Left lobe of liver (tissue), 2 donors: ENCODE results near the gene MRPS23. TPM values are rescaled to one million over a fixed set of nuclear protein-coding genes. Genes with fewer than 3 reads are reported as not detected.
"Not testable (repeated sequence)": the region's sequence is repeated elsewhere in the genome, so short reads cannot be mapped to it uniquely, and the experiment has no call there.

Experiments used
- ATAC-seq: fragments of 200-7000 bp; cut with Tn5 transposase; one replicate; pipeline ENCODE4 v1.9.1; 2020; ENCODE audit warnings: mild to moderate bottlenecking, moderate library complexity
- DNase-seq: peaks from one replicate; pipeline ENCODE4 v3.0.0-alpha.2; 2020; ENCODE audit warnings: low spot score
- total RNA-seq: library from RNA; stranded (reverse); gene quantifications from one replicate; pipeline ENCODE4 v1.2.1, GENCODE V29; 2021
- donor health status: DM: no; HTN: no; CAD: no; lungs with moderate emphysema.
- donor health status: DM: no; HTN: yes; CAD: no.

MRPS23 gene
- total RNA-seq, 1 donor from 2014 or later = 13.1 TPM

DNA sequence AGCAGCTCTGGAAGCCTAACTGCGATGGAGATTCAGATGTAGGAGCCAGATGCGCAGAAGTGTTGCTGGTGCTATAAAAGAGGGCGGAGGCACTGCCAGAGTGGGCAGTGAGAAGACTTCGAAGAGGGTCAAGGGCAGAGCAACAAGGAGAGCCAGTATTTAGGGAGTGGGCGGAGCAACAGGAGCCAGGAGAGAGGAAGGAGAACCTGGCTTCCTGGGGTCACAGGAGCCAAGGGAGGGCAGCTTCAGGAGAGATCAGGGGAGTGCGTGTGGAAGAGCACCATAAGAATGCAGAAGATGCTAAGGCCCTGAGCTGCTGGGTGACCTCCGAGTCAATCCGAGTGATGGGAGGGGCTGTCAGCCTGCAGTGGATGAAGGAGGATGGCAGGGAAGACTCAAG lies 14.4 kb upstream of the MRPS23 start:
- no peak for DNase-seq

GRCh38 chr17:57862694-57863667 lies 13.1 kb upstream of the MRPS23 start:
- ATAC-seq (no peak), DNase-seq (no peak)

More for the DNA sequence above, 14.4 kb upstream of the MRPS23 start:
- ATAC-seq = no peak

- no peak for DNase-seq
These were observed 12.2 kb upstream of the MRPS23 start for GRCh38 chr17:57861790-57862693.

GRCh38 chr17:57861000-57861789 lies 11.4 kb upstream of the MRPS23 start:
- no peak for DNase-seq
- peak; percentile 52 for ATAC-seq

More at GRCh38 chr17:57861790-57862693, 12.2 kb upstream of the MRPS23 start:
- peak; percentile 63 for ATAC-seq

DNA sequence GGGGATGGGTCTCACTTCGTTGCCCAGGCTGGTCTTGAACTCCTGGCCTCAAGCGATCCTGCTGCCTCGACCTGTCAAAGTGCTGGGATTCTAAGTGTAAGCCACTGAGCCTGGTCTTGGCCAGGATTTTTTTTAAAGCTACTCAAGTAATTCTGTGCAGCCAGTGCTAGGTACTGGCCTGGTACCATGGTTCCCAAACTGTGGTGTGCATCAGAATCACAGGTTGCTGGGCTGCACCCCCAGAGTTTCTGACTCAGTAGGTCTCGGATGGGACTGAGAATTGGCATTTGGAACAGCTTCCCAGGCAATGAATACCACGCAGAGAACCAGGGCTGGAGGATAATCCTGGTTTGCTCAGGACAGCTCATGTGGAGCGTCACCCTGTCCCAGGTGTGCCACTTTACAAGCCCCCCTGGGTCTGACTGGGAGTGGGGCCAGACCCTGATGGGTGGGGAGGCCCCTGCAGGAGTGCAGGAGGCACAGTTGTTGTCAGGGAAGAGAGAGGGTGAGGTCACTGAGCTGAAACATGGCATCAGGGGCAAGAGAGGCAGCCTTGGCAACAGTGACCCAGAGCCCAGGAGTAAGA lies 10.7 kb upstream of the MRPS23 start:
- ATAC-seq (no peak), DNase-seq (no peak)

- ATAC-seq = no peak
These were observed 10.0 kb upstream of the MRPS23 start for GRCh38 chr17:57859601-57860413.

GRCh38 chr17:57858838-57859237 lies 9.0 kb upstream of the MRPS23 start:
- DNase-seq = no peak
- ATAC-seq = no peak

More at GRCh38 chr17:57859601-57860413, 10.0 kb upstream of the MRPS23 start:
- no peak for DNase-seq

DNA sequence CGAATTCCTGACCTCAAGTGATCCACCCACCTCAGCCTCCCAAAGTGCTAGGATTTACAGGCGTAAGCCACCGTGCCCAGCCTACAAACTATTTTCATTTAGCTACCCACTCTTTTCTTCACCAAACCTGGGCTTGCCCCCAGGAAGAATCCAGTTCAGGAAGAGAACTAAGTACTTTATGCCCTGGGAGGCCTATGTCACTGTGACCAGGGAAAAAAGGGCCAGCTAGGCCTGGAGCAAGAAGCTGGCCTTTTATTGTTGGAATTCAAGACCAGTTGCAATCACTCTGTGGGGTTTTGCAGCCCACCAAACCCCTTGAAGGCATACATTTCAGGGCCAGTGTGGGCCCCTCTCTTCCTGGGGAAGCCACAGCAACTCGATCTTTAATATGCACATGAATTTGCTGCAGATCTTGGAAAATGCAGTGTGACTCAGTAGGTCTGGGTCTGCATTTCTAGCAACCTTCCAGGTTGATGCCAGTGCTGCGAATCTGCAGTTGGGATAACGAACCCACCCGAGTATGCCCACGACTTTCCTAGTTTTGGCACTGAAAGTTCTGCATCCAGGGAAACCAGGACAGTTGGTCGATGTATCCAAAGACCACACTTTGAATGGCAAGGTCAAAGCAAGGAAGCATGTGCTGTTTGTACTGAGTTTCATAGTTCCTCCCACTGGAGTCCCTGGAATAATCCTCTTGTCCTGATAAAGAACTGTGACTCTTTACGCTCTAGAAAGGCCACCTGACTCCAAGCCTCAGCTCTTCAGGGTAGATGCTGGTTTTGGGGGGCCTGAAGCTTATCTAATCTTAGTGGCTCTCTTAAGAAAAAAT lies 7.2 kb upstream of the MRPS23 start:
- ATAC-seq (no peak), DNase-seq (no peak)

- peak; percentile 69 for ATAC-seq
- DNase-seq = peak; percentile 59
These were observed 5.7 kb upstream of the MRPS23 start for GRCh38 chr17:57855391-57856035.

GRCh38 chr17:57853695-57854094 lies 3.9 kb upstream of the MRPS23 start:
- ATAC-seq (no peak), DNase-seq (peak; percentile 66)

DNA sequence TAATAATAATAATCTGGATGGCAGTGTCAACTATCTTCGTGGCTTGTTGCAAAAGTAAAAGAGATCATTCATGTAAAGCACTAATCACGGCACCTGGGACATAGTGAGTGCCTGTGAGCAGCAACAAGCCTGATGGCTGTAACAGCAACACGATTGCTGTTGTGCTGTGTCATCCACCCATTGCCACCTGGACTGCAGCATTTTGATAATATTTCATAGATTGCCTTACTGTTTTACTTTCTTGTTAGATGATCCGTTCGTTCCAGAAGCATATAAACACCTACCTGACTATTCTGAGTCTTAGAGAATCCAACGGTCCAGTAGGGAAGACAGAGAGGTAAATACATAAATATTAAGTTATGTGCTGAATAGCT lies 3.1 kb upstream of the MRPS23 start:
- ATAC-seq (no peak), DNase-seq (no peak)

- ATAC-seq (no peak), DNase-seq (no peak)
These were observed 2.5 kb upstream of the MRPS23 start for GRCh38 chr17:57852092-57852954.

GRCh38 chr17:57849163-57849873 lies 526 bp downstream of the MRPS23 start:
- ATAC-seq (no peak), DNase-seq (no peak)

DNA sequence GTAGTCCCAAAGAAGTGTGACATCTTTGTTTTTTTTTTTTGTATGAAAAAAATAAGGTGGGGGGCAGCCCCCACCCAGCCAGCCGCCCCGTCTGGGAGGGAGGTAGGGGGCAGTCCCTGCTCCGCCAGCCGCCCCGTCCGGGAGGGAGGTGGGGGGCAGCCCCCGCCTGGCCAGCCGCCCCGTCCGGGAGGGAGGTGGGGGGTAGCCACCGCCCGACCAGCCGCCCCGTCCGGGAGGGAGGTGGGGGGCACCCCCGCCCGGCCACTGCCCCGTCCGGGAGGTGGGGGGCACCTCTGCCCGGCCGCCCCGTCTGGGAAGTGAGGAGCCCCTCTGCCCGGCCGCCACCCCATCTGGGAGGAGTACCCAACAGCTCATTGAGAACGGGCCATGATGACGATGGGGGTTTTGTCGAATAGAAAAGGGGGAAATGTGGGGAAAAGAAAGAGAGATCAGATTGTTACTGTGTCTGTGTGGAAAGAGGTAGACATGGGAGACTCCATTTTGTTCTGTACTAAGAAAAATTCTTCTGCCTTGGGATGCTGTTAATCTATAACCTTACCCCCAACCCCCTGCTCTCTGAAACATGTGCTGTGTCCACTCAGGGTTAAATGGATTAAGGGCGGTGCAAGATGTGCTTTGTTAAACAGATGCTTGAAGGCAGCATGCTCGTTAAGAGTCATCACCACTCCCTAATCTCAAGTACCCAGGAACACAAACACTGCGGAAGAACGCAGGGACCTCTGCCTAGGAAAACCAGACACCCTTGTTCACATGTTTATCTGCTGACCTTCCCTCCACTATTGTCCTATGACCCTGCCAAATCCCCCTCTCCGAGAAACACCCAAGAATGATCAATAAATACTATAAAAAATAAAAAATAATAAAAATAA lies 3.5 kb downstream of the MRPS23 start:
- not testable (repeated sequence) for DNase-seq, ATAC-seq

DNA sequence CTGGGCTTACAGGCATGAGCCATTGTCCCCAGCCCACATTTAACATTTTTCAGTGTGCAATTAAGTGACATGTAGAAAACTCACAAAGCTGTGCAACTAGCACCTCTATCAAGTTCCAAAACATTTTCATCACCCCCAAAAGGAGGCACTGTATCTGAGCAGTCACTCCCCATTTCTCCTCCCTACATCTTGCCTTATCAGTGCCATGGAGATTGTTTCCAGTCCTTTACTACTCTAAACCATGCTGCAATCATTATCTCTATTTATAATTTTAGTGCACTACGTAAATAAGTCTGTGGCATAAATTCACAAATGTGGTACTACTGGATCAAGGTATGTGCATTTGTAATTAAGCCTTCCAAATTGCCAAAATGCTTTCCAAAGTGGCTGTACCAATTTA lies 7.6 kb downstream of the MRPS23 start:
- ATAC-seq = no peak
- DNase-seq = no peak
